Right ventricle myocardium superior (tissue), 1 donor: ENCODE measurements around the gene RIOK2. TPM values are rescaled to one million over a fixed set of nuclear protein-coding genes. Genes with fewer than 3 reads are reported as not detected.

Experiments used
- ATAC-seq: fragments of 200-7000 bp; cut with Tn5 transposase; one replicate; pipeline ENCODE4 v1.9.1; 2020; ENCODE audit warnings: mild to moderate bottlenecking; ENCODE audit not compliant: poor library complexity
- DNase-seq: peaks from one replicate; pipeline ENCODE4 v3.0.0-alpha.2; 2020
- intact Hi-C: fragments of 100-400 bp; cut with DNase I; formaldehyde crosslinking; loops from one replicate; pipeline ENCODE4 v1.11.2; 2022
- total RNA-seq: library from RNA; stranded (reverse); fragmentation: NEBNext Ultra II Directional; extraction: Animal tissue kit (Norgen Biotek cat#: 25700); gene quantifications from one replicate; pipeline ENCODE4 v1.2.1, GENCODE V29; 2021
- donor health status: DM: no; HTN: yes; CAD: no; lungs with severe emphysema.

RIOK2 gene
- total RNA-seq, 1 donor from 2014 or later, result 21.0 TPM

GRCh38 chr5:97135868-97136267, 47.2 kb downstream of the RIOK2 start:
- DNase-seq (no peak), ATAC-seq (no peak)
- intact Hi-C loops, result no loop called here

DNA sequence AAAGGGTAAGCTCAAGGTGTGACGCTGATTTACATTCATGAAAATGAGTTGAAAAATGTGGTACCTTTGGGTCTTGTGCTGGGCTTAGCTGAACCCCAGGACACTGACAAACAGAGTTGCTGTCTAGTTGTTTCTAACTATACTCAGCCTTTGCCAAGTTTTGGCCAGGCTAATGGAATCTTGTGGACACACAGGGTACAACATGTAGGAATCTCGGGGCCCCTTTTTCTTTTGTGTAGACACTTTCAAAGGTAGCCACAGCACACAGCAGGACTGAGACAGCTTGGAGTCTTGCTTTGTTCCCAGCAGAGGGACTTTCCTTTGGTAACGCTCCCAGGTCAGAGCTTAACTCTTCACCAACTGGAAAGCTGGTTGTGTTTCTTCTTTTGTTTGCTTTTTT, 48.4 kb downstream of the RIOK2 start:
- no peak for DNase-seq
- intact Hi-C loops, result no loop called here
- no peak for ATAC-seq

GRCh38 chr5:97133101-97133500, 49.9 kb downstream of the RIOK2 start:
- ATAC-seq, result no peak
- intact Hi-C loops, result no loop called here
- DNase-seq, result no peak

DNA sequence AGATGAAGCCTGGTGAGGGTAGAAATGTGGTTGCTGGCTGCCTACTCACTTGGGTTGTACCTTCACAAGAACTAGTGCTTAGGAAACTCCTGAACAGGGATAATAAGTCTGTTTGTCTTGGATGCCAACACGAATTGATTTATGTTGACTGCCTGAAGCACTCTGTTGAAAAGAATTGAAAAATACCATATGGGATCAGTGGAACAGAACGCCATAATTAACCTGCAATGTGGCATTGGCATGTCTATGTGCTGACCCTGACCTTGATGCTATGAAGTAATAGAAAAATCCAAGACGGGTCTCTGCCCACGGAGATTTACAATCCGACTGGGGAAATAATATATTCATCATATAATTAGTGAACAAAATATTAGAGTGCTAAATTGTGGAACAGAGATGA, 51.1 kb downstream of the RIOK2 start:
- ATAC-seq (no peak), DNase-seq (no peak)
- intact Hi-C loops, result no loop called here

DNA sequence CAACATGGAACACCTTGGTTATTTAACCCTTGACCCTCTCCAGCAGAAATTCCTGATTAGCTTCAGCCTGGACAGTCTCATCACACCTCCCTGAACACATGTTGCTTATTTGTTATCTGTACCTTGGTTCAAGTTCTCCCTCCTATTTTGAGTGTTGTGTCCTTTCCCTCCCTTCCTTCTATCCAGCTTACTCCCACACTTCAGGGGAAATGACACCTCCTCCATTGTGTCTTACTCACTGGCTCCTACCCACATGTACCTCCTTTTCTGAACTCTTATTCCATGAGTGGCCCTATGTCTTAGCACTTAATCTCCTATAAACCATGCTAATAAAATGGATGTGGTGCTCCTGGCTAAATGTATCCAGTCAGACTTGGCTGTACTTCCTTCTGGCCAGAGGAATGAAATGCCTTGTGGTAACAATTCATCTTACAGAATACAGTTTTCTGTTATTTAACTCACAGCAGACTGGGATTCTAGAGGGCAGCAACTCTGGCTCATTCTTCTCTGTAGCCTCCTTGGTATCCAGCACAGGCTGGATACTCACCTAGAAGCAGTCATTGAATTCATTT, 51.8 kb downstream of the RIOK2 start:
- DNase-seq (no peak), ATAC-seq (no peak)
- intact Hi-C loops, result no loop called here

- intact Hi-C loops, result no loop called here
- no peak for DNase-seq
- ATAC-seq, result no peak
Observed at GRCh38 chr5:97127727-97128126, 55.3 kb downstream of the RIOK2 start.

- ATAC-seq (no peak), DNase-seq (no peak)
- intact Hi-C loops, result no loop called here
Observed at GRCh38 chr5:97125125-97125683, 57.8 kb downstream of the RIOK2 start.

GRCh38 chr5:97124335-97124734, 58.7 kb downstream of the RIOK2 start:
- intact Hi-C loops, result no loop called here
- DNase-seq (no peak), ATAC-seq (no peak)

DNA sequence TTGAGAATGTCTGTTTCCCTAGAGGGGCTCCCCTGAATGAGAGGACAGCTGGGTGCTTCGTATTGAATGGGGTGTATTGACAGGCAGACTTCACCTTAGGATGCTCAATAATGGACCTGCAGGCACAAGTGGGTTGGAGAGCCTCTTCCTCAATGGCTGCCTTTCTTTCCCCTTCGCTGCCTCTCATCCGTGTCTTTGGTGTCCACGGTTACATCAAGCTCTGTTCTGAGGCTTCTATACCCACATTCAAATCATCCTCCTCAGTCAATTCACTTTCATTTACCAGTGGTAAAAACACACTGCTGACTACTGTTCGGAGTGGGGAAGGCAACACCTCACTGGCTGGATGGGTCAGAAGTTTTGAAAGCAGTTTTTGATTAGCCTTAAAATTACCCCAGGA, 61.2 kb downstream of the RIOK2 start:
- DNase-seq (no peak), ATAC-seq (no peak)
- intact Hi-C loops, result no loop called here

DNA sequence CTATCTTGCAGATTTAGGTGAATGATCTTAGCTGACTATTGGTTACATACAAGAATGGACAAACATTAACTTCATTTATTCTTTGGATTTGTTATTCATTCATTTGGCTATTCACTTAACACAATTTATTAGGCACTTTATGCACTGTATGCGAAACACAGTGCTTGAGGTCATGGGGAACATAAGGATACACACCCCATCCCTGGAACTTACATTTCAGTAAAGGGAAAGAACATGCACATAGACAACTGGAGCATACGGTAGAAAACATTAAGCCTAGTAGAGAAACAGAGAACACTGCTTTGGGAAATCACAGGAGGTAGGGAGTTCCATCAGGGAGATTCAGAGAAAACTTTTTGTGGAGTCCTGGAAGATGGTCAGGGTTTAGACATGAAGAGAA, 62.9 kb downstream of the RIOK2 start:
- no peak for DNase-seq
- intact Hi-C loops, result no loop called here
- ATAC-seq, result no peak

GRCh38 chr5:97119007-97119390, 64.0 kb downstream of the RIOK2 start:
- intact Hi-C loops, result no loop called here
- ATAC-seq, result no peak
- DNase-seq, result no peak

DNA sequence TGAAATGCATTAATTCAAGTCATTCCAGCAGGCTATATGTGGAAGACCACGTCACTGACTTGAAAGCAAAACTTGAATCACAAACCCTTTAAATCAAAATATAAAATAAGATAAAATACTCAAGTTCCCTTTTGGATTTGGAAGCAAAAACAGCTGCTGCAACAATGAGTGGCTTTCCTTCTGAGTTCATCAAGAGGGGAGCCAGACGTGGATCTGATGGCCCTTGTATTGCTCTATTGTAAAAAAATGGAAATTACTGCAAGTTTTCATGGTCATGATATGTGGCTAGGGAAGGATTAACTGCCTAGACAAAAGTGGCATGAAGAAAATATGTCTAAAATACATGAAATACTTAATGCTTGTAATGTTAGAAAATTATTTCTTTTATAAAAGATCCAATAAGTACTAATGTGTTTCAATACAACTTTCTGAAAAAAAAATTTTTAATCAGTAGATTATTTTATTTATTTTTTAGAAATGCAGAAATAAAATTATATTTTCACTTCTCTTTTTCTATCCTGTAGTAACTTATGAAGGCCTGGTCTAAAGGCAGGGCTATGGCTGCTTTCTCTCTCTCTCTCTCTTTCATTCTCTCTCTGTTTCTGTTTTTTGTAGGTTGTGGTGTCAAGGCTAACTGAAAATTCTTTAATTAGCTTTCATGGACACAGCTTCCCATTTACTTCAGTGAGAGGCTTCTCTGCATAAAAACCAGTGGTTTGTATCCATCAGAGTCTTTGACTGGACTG, 64.6 kb downstream of the RIOK2 start:
- intact Hi-C loops, result no loop called here
- DNase-seq, result no peak
- no peak for ATAC-seq

- ATAC-seq, result peak; percentile 93
- intact Hi-C loops, result no loop called here
- DNase-seq, result peak; percentile 68
Observed at GRCh38 chr5:97115932-97116331, 67.1 kb downstream of the RIOK2 start.

DNA sequence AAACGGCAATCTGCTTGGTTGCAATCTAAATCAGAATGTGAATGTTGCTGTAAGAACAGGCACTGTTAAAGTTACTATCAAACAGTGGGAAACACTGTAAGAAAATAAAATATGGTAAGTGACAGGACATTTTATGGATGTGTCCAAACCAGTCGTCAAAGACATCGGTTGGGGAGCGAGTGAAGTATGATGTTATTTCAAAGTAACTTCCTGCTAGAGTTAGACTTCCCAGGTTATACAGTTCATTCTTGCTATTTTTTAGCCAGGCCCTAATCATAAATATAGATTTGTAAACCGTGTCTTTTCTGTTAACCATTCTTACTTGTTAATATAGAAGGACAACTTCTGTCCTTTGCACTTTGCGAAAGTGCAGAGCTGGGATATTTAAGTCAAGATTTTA, 70.8 kb downstream of the RIOK2 start:
- ATAC-seq, result no peak
- intact Hi-C loops, result no loop called here
- no peak for DNase-seq

DNA sequence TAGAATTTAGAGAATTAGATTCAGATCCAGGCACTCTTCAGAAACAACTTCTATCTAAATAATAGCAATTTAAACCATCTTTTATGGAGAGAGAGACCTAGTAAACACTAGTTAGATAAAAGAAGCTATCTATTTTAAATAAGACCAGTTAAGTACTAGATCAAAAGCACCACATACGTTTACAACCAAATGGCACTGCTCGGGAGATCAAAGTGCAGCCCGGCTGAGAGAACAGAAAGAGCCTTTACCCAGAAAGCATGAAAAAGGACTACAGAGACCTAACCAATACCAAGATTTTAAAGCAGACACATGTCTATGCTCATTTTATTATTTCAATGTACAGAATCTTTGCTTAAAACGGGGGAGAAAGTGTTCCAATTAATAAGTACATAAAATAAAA, 71.4 kb downstream of the RIOK2 start:
- no peak for DNase-seq
- intact Hi-C loops, result no loop called here
- ATAC-seq, result no peak

GRCh38 chr5:97111004-97111403, 72.0 kb downstream of the RIOK2 start:
- DNase-seq, result no peak
- no peak for ATAC-seq
- intact Hi-C loops, result no loop called here

Other genes starting within 250 kb of the RIOK2 start
- 44.4 TPM for gene LNPEP, start 247.2 kb downstream of the RIOK2 start, total RNA-seq
- not detected for gene LIX1, start 40.6 kb downstream of the RIOK2 start, total RNA-seq